HFFc6 (cell line): Measurements from ENCODE around the gene RAPGEF4. TPM values are rescaled to one million over a fixed set of nuclear protein-coding genes. Genes with fewer than 3 reads are reported as not detected.

ENCODE experiments used
- DNase-seq: peaks from one replicate; pipeline ENCODE4 v3.0.0-alpha.2; 2018
- H3K27ac Mint-ChIP-seq: 2 replicates; pipeline ENCODE4 v1.8.0; 2020; ENCODE audit warnings: mild to moderate bottlenecking, mixed read lengths
- H3K27me3 Mint-ChIP-seq: 2 replicates; pipeline ENCODE4 v1.8.0; 2021; ENCODE audit warnings: mild to moderate bottlenecking, moderate library complexity, mixed read lengths; ENCODE audit not compliant: insufficient read depth
- H3K36me3 Mint-ChIP-seq: 2 replicates; pipeline ENCODE4 v1.8.0; 2021; ENCODE audit warnings: low read depth, mixed read lengths
- H3K4me1 Mint-ChIP-seq: 2 replicates; pipeline ENCODE4 v1.8.0; 2020; ENCODE audit warnings: low read depth, mixed read lengths
- H3K4me3 Mint-ChIP-seq: 2 replicates; pipeline ENCODE4 v1.8.0; 2020; ENCODE audit warnings: mild to moderate bottlenecking, moderate library complexity, mixed read lengths
- H3K9me3 Mint-ChIP-seq: 2 replicates; pipeline ENCODE4 v1.8.0; 2020; ENCODE audit warnings: mild to moderate bottlenecking, mixed read lengths
- CTCF ChIP-seq: fragments of 200-600 bp; sonication (generic); IDR thresholded peaks from 2 replicates; pipeline ENCODE4 v1.5.0; 2021; ENCODE audit warnings: antibody characterized with exemption, mild to moderate bottlenecking
- total RNA-seq, 6 experiments: library from RNA; stranded (reverse); fragmentation: NEBNext Ultra II Directional; extraction: Animal tissue kit (Norgen Biotek cat#: 25700); gene quantifications; 2 replicates in 1 of 6; 3 replicates in 5 of 6; pipeline ENCODE4 v1.2.3, GENCODE V29; 2021

Gene RAPGEF4
- total RNA-seq, 6 experiments from 2014 or later = 0.14 to 0.37 (median 0.18) TPM

DNA sequence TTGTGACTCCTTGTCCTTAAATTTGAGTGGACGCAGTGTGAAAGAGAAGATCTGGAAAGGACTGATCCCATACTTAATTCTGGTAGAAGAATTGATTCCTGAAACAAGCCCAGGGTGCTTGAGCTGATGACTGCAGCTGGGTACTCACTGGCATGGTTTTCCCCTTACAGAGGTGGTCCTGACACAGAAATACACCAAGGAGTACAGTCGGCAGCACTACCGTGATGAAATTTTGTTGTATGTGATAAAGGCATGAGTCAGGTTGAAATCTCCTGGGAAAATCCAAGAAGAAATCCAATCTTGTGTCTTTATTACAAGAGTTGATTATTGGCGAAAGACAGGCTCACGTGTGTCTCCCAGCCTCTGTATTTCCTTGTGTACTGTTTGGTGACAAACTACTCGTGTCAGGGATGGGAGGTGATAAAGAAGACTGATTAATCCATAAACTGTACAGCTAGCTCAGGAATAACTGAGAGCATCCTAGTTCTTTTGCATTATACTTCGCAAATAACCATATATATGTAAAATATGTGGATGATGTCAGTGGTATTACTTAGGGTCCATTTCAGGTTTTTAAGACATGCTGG, 76.6 kb downstream of the RAPGEF4 start:
- H3K36me3 Mint-ChIP-seq = no peaks in the 10 kb centered on the region
- no peak overlapping the region for H3K4me3 Mint-ChIP-seq
- peaks cover 11% of the 10 kb centered on the region for H3K4me1 Mint-ChIP-seq
- H3K9me3 Mint-ChIP-seq = peaks cover 2% of the 10 kb centered on the region; the same call in 1 of the 2 replicates
- no peak for TF ChIP-seq CTCF
- DNase-seq = no peak
- H3K27ac Mint-ChIP-seq = no peak overlapping the region
- H3K27me3 Mint-ChIP-seq = peaks cover 4% of the 10 kb centered on the region; the same call in 1 of the 2 replicates

GRCh38 chr2:172813314-172813888, 77.8 kb downstream of the RAPGEF4 start:
- H3K27me3 Mint-ChIP-seq = peaks cover 4% of the 10 kb centered on the region; the same call in 1 of the 2 replicates
- H3K4me1 Mint-ChIP-seq = peaks cover 15% of the 10 kb centered on the region
- no peak overlapping the region for H3K27ac Mint-ChIP-seq
- no peak for DNase-seq
- peak; percentile 76 for TF ChIP-seq CTCF
- H3K4me3 Mint-ChIP-seq = no peak overlapping the region
- no peaks in the 10 kb centered on the region for H3K36me3 Mint-ChIP-seq
- peaks cover 10% of the 10 kb centered on the region; the same call in 1 of the 2 replicates for H3K9me3 Mint-ChIP-seq

GRCh38 chr2:172817411-172817810, 81.8 kb downstream of the RAPGEF4 start:
- Mint-ChIP-seq H3K4me3 (no peak overlapping the region), H3K36me3 (no peaks in the 10 kb centered on the region), H3K27me3 (no peaks in the 10 kb centered on the region; the same call in 1 of the 2 replicates), H3K27ac (no peak overlapping the region), H3K9me3 (peaks cover 10% of the 10 kb centered on the region; the same call in 1 of the 2 replicates), H3K4me1 (peaks cover 18% of the 10 kb centered on the region)
- no peak for TF ChIP-seq CTCF
- peak; percentile 40 for DNase-seq

GRCh38 chr2:172819943-172820342, 84.3 kb downstream of the RAPGEF4 start:
- DNase-seq = no peak
- H3K9me3 Mint-ChIP-seq = peaks cover 10% of the 10 kb centered on the region; the same call in 1 of the 2 replicates
- H3K4me3 Mint-ChIP-seq = no peak overlapping the region
- peaks cover 18% of the 10 kb centered on the region for H3K4me1 Mint-ChIP-seq
- no peak for TF ChIP-seq CTCF
- no peak overlapping the region for H3K27ac Mint-ChIP-seq
- H3K36me3 Mint-ChIP-seq = no peaks in the 10 kb centered on the region
- no peaks in the 10 kb centered on the region; the same call in 1 of the 2 replicates for H3K27me3 Mint-ChIP-seq

DNA sequence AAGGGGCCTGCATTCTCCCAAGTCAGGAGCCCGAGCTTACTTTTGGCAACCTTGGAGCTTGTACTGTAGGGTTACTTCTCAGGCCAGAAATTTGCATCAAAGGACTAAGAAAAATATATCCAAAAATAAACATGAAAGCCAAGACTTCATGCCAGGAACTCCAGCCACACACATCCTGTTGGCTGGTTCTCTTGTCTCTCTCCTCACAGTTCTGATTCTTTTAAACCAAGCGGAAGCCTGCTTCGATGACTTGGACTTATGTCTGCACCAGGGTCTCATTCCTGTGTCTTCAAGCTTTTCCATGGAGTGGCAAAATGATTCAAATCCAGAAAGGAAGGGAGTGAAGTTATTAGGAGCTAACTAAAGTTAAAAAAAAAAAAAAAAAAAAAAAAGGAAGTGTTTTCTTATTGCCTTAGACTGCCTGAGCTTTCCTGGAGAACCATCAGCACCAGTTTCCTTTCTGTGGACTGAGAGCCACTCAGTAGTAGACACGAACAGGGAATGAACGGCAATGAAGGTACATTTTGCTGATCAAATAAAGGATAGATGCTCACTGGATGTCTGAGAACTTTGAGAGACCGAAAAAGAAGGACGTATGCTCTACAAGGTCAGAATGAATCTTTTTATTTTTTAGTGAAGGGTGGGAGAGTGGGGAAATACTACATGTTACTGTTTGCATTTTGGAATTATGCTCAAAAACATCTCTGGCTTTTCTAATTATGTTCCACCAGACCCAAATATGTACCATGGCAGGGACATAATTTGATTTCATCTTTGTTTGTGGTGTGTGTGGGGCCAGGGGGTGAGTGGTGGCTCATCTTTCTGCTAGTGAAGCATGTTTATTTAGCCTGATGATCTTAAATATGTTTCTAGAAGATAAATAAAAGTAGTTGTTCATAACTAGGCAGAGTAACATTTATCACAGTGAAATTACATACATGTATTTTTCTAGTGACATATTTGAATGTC, 86.0 kb downstream of the RAPGEF4 start:
- no peak for TF ChIP-seq CTCF
- Mint-ChIP-seq H3K27ac (no peak overlapping the region), H3K4me3 (no peak overlapping the region), H3K27me3 (no peaks in the 10 kb centered on the region; the same call in 1 of the 2 replicates), H3K36me3 (no peaks in the 10 kb centered on the region), H3K9me3 (peaks cover 10% of the 10 kb centered on the region; the same call in 1 of the 2 replicates), H3K4me1 (peaks cover 25% of the 10 kb centered on the region)
- no peak for DNase-seq
